Activated T-cell treated with anti-CD3 and anti-CD28 coated beads, Interleukin-2, amount 50 U/mL, for 4 hours (primary cell): ENCODE measurements around the gene AIP. TPM values are rescaled to one million over a fixed set of nuclear protein-coding genes. Genes with fewer than 3 reads are reported as not detected.
"Not testable (repeated sequence)": the region's sequence is repeated elsewhere in the genome, so short reads cannot be mapped to it uniquely, and the experiment has no call there.

Experiments used
- ATAC-seq, 2 donors: fragments of 200-7000 bp; cut with Tn5 transposase; one replicate each; pipeline ENCODE4 v1.10.0; 2021
- DNase-seq: peaks from one replicate; pipeline ENCODE4 v3.0.0-alpha.2; 2020
- H3K27me3 Mint-ChIP-seq: one replicate; pipeline ENCODE4 v1.8.0; 2021; ENCODE audit warnings: low read depth, mixed read lengths
- H3K36me3 Mint-ChIP-seq: one replicate; pipeline ENCODE4 v1.8.0; 2022; ENCODE audit warnings: mixed read lengths; ENCODE audit not compliant: insufficient read depth
- H3K4me1 Mint-ChIP-seq: one replicate; pipeline ENCODE4 v1.8.0; 2021; ENCODE audit warnings: low read depth, mixed read lengths
- H3K4me3 Mint-ChIP-seq: one replicate; pipeline ENCODE4 v1.8.0; 2021; ENCODE audit warnings: mild to moderate bottlenecking, moderate library complexity, mixed read lengths
- H3K9me3 Mint-ChIP-seq: one replicate; pipeline ENCODE4 v1.8.0; 2021; ENCODE audit warnings: mixed read lengths
- total RNA-seq, 3 donors: library from RNA; stranded (reverse); gene quantifications; one replicate each; pipeline ENCODE4 v1.2.1, GENCODE V29; 2021

AIP gene
- total RNA-seq, 3 donors from 2014 or later: 156 to 183 (median 166) TPM

DNA sequence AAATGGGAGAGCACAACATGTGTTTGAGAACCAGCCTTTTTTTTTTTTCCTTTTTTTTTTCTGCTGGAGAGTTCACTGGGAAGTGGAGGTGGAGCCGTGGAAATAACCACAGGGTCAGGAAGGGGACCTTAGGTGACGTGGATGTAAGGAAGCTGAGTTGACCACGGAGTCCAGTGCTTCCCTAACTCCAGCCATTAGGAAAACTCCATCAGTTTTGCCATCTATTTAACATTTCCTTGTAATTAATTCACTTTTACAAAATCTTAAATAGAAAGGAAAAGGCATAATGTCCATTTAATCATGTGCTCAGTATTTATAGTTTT lies 27.2 kb downstream of the AIP start:
- H3K36me3 Mint-ChIP-seq: no peaks in the 10 kb centered on the region
- ATAC-seq: no peak
- H3K9me3 Mint-ChIP-seq: no peaks in the 10 kb centered on the region
- DNase-seq: no peak
- peaks cover 29% of the 10 kb centered on the region for H3K4me1 Mint-ChIP-seq
- peaks cover 11% of the 10 kb centered on the region for H3K27me3 Mint-ChIP-seq
- H3K4me3 Mint-ChIP-seq: no peak overlapping the region

DNA sequence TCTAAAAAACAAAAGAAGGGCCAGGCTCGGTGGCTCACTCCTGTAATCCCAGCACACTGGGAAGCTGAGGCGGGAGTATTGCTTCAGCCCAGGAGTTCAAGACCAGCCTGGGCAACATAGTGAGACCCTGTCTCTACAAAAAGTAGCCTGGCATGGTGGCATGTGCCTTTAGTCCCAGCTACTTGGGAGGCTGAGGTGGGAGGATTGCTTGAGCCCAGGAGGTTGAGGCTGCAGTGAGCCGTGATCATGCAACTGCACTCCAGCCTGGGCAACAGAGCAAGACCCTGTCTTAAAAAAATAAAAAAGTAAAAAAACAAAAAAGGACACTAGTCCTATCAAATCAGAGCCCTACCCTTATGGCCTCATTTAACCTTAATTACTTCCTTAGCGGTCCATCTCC lies 28.7 kb downstream of the AIP start:
- not testable (repeated sequence) for H3K4me3 Mint-ChIP-seq, H3K36me3 Mint-ChIP-seq, H3K9me3 Mint-ChIP-seq, ATAC-seq, DNase-seq
- Mint-ChIP-seq H3K4me1 (peaks cover 17% of the 10 kb centered on the region), H3K27me3 (peaks cover 15% of the 10 kb centered on the region)

GRCh38 chr11:67514116-67514515 lies 31.3 kb downstream of the AIP start:
- no peaks in the 10 kb centered on the region for H3K9me3 Mint-ChIP-seq
- peaks cover 15% of the 10 kb centered on the region for H3K27me3 Mint-ChIP-seq
- H3K36me3 Mint-ChIP-seq: no peaks in the 10 kb centered on the region
- peaks cover 4% of the 10 kb centered on the region for H3K4me1 Mint-ChIP-seq
- no peak overlapping the region for H3K4me3 Mint-ChIP-seq
- ATAC-seq (no peak), DNase-seq (no peak)

DNA sequence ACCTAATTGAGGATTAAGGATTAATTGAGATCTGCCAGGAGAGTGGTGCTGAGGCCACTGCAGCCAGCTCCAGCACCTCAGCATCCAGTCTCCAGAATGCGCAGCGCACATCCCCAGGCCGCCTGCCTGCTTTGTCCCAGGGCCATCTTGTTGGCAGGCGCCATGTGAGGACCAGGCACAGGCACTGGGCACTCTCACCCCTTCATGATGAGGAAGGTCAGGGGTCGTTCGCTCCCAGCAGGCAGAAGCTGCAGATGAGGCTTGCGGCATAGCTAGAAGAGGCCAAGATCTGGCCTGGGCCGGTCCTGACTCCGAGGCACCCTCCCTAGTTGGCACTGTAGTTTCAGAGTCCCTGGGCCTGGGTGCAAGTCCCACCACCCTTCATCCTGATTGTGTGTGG lies 34.0 kb downstream of the AIP start:
- ATAC-seq (no peak), DNase-seq (no peak)
- no peaks in the 10 kb centered on the region for H3K9me3 Mint-ChIP-seq
- peaks cover 8% of the 10 kb centered on the region for H3K27me3 Mint-ChIP-seq
- H3K4me1 Mint-ChIP-seq: no peaks in the 10 kb centered on the region
- no peaks in the 10 kb centered on the region for H3K36me3 Mint-ChIP-seq
- no peak overlapping the region for H3K4me3 Mint-ChIP-seq

GRCh38 chr11:67517784-67518552 lies 35.1 kb downstream of the AIP start:
- Mint-ChIP-seq H3K4me3 (no peak overlapping the region), H3K36me3 (no peaks in the 10 kb centered on the region), H3K9me3 (no peaks in the 10 kb centered on the region), H3K27me3 (peaks cover 8% of the 10 kb centered on the region), H3K4me1 (no peaks in the 10 kb centered on the region)
- ATAC-seq: no peak
- no peak for DNase-seq

DNA sequence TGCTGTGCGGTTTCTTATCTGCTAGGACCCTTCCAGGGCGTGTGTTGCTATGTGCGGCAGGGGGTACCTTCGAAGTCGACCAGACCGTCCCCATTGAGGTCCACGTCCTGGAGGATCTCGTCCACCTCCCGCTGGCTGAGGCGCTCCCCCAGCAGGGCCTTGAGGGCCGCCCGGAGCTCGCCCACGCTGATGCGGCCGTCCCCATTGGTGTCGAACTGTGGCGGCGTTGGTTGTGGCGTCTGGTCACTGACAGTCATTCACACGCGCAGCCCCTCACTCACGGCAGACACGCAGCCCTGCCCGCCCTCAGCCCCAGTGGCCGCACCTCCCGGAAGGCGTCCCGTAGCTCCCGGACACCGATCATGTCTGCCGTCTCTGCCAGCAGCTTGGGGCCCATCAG lies 36.9 kb downstream of the AIP start:
- H3K4me1 Mint-ChIP-seq: no peaks in the 10 kb centered on the region
- H3K4me3 Mint-ChIP-seq: no peak overlapping the region
- H3K36me3 Mint-ChIP-seq: no peaks in the 10 kb centered on the region
- DNase-seq (no peak), ATAC-seq (no peak)
- peaks cover 4% of the 10 kb centered on the region for H3K27me3 Mint-ChIP-seq
- no peaks in the 10 kb centered on the region for H3K9me3 Mint-ChIP-seq

DNA sequence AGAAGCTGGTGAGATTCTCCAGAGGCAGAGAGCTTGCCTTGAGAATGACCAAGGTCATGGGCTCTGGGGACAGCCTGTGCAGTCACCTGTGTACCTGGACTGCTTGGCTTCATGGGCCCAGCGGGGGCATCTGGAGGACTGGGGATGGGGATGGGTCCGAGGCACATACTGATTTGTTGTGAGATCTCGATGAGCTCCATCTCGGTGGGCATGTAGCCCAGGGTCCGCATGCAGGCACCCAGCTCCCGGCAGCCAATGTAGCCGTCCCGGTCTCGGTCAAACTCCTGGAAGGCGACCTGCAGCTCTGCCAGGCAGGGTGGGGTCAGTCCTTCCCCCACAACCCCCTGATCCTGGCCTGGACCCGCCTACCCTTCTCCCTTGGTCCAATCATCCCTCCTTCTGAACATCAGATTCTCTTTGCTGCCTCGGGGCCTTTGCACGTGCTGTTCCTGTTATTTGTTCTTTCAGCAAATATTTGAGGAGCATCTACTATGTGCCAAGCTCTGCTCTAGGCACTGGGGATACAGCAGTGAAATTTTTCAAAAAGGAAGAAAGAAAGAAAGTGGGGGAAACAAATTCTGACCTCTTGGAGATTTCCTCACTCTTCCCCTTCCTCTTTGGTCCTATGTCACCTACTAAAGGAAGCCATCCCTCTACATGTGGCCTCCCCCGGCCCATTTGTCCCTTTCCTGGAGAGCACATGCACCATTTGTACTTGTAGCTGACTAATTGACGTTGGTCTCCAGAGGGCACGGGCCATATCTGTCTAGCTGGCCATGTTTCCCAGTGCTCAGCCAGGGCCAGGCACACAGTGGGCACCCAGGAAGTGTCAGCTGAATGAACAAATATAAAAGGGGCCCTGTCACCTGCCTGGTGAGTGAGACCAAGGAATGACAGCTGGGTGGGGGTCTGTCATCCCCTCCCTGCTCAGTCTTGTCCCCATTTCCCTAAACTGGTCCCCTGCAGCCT lies 38.3 kb downstream of the AIP start:
- ATAC-seq: no peak
- no peak overlapping the region for H3K4me3 Mint-ChIP-seq
- no peaks in the 10 kb centered on the region for H3K4me1 Mint-ChIP-seq
- H3K36me3 Mint-ChIP-seq: no peaks in the 10 kb centered on the region
- no peak for DNase-seq
- no peaks in the 10 kb centered on the region for H3K27me3 Mint-ChIP-seq
- H3K9me3 Mint-ChIP-seq: no peaks in the 10 kb centered on the region

GRCh38 chr11:67521924-67522323 lies 39.1 kb downstream of the AIP start:
- ATAC-seq (no peak), DNase-seq (no peak)
- no peaks in the 10 kb centered on the region for H3K9me3 Mint-ChIP-seq
- H3K36me3 Mint-ChIP-seq: no peaks in the 10 kb centered on the region
- no peak overlapping the region for H3K4me3 Mint-ChIP-seq
- no peaks in the 10 kb centered on the region for H3K27me3 Mint-ChIP-seq
- no peaks in the 10 kb centered on the region for H3K4me1 Mint-ChIP-seq

DNA sequence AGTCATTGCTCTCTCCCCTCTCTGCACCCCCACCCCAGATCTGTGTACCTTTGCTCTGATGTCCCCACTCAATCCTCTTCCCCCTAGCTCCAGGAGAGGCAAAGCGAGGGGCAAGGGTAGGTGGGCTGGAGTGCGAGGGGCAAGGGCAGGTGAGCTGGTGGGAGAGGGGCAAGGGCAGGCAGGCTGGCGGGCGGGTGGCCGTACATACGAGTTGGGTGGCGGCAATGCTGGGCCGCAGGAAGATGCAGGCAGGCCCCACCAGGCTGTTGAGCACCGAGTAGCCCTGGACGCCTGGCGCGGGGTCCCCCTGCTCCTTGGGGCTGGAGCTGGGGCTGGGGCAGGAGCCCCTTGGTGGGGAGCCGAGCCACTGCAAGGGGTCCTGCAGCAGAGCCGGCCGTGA lies 39.5 kb downstream of the AIP start:
- H3K4me1 Mint-ChIP-seq: no peaks in the 10 kb centered on the region
- no peak overlapping the region for H3K4me3 Mint-ChIP-seq
- H3K36me3 Mint-ChIP-seq: no peaks in the 10 kb centered on the region
- ATAC-seq (no peak), DNase-seq (no peak)
- H3K9me3 Mint-ChIP-seq: no peaks in the 10 kb centered on the region
- H3K27me3 Mint-ChIP-seq: no peaks in the 10 kb centered on the region

DNA sequence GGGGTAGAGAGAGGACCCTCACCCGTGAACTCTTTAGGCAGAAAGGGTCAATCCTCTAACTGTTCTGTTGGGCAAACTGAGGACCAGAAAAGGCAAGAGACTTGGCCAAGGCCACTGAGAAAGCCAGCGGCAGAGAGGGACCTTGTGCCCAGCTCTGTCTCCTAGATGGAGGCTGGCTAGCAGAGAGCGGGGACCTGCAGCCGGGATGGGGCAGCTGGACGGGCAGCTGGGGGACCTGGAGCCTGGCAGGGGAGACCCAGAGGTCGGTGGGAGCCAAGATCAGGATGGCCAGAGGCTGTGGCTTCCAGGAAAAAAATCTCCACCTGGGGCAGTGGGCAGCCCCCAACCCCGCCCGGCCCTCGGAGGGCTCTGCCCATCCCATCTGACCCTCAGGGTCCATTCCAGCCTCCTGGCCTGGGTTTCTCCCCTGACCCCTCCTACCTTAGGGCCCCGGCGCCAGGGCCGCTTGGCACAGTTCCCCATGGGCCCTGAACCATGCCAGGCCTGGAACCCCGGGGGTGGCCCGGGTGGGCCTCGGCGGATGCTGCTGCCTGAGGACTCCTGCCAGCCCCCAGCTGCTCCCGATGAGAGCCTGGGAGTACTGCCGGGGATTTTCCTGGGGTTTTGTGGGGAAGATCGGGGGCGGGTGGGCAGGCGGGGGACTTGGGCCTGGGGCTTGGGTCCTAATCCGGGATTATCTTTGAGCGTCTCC lies 40.2 kb downstream of the AIP start, which contains the start of gene CABP2:
Gene CABP2 (minus strand): TSS at position 603 of the 712 bp plus-strand sequence. CDS start 120 bp downstream, at position 483.
- ATAC-seq: no peak
- no peaks in the 10 kb centered on the region for H3K4me1 Mint-ChIP-seq
- no peak for DNase-seq
- no peaks in the 10 kb centered on the region for H3K27me3 Mint-ChIP-seq
- H3K36me3 Mint-ChIP-seq: no peaks in the 10 kb centered on the region
- no peaks in the 10 kb centered on the region for H3K9me3 Mint-ChIP-seq
- no peak within 1 kb of the TSS for H3K4me3 Mint-ChIP-seq

GRCh38 chr11:67523556-67524479 lies 41.0 kb downstream of the AIP start:
- DNase-seq: no peak
- H3K36me3 Mint-ChIP-seq: no peaks in the 10 kb centered on the region
- H3K9me3 Mint-ChIP-seq: no peaks in the 10 kb centered on the region
- no peak for ATAC-seq
- no peaks in the 10 kb centered on the region for H3K4me1 Mint-ChIP-seq
- no peaks in the 10 kb centered on the region for H3K27me3 Mint-ChIP-seq
- no peak overlapping the region for H3K4me3 Mint-ChIP-seq

DNA sequence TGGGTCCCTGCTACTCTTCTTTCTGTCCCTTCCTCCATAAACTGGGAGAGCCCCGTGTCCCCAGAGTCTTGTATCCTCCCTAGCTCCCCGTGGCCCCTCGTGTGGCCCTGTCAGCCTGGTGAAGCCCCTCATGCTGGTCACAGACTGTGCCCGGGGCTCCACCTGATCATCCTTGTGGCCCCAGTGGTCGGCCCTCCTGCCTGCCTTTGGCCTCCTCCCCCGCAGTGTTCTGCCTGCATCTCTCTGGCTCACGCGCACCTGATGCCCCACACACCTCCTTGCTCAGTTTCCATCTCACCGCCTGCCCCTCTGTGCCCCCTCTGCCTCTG lies 41.6 kb downstream of the AIP start:
- H3K4me1 Mint-ChIP-seq: no peaks in the 10 kb centered on the region
- H3K9me3 Mint-ChIP-seq: no peaks in the 10 kb centered on the region

DNA sequence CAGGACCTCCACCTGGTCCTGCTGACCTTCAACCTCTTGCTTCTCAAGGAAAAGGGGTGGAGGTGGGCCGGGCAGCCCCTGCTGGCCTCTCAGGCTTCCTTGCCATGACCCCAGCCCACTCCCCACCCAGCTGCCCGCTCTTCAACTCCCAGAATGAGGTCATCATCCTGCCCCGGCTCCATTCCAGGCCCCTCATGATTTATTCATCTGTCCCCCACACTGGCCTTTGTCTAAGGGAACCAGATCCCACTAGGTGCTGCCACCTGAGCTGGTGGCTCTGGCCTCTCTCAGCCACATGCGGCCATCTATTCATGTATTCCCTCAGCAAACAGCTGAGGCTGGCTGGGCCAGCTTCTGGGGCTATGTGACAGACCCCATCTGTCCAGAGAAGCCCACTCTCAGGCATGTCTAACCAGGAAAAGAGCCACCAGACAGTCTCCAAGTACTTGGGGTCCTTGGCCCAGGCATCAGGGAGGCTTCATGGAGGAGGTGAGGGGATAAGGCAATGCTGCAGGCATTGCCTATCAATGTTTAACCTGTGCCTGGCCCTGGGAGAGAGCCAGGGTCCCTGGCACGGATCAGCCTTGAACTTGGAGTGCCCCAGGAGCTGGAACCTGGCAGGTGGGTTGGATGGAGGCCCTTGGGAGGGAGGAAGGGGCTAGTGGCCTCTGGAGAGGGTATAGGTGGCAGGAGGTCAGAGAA lies 42.6 kb downstream of the AIP start:
- DNase-seq: no peak
- ATAC-seq: no peak
- no peak overlapping the region for H3K4me3 Mint-ChIP-seq
- H3K36me3 Mint-ChIP-seq: no peaks in the 10 kb centered on the region
- no peaks in the 10 kb centered on the region for H3K9me3 Mint-ChIP-seq
- no peaks in the 10 kb centered on the region for H3K4me1 Mint-ChIP-seq
- peaks cover 3% of the 10 kb centered on the region for H3K27me3 Mint-ChIP-seq

More for the DNA sequence above, 41.6 kb downstream of the AIP start:
- ATAC-seq (no peak), DNase-seq (no peak)
- Mint-ChIP-seq H3K27me3 (peaks cover 3% of the 10 kb centered on the region), H3K4me3 (no peak overlapping the region), H3K36me3 (no peaks in the 10 kb centered on the region)
